Measurements from ENCODE around the gene ELMO3. TPM values are rescaled to one million over a fixed set of nuclear protein-coding genes. Genes with fewer than 3 reads are reported as not detected.

ELMO3 gene
- total RNA-seq, 6 donors from 2014 or later = 17.4 to 26.2 (median 24.4) TPM

GRCh38 chr16:67162506-67163163 is 36.3 kb upstream of the ELMO3 start:
- Histone ChIP-seq H3K4me1 (peaks cover 55 to 75% (median 65%) of the 10 kb centered on the region in 4 donors), H3K27me3 (peaks cover 0 to 27% (median 10%) of the 10 kb centered on the region in 4 donors)

GRCh38 chr16:67163164-67163998 is 35.5 kb upstream of the ELMO3 start:
- ATAC-seq (ENCODE audit: low FRiP score in 2 of 2) = no peak
- peak overlapping the region in 3 of 4 donors; percentile 22 to 45 (median 42) for H3K4me3 ChIP-seq
- H3K4me1 ChIP-seq = peaks cover 50 to 70% (median 61%) of the 10 kb centered on the region in 4 donors
- no peak for TF ChIP-seq EP300 (IDR thresholded peaks at IDR 0.05)
- peak in 1 of 6 experiments; percentile 2 for TF ChIP-seq CTCF (IDR thresholded peaks at IDR 0.05)
- TF ChIP-seq POLR2A (IDR thresholded peaks at IDR 0.05) = no peak
- TF ChIP-seq POLR2AphosphoS5 (IDR thresholded peaks at IDR 0.05) = no peak
- H3K36me3 ChIP-seq = no peaks in the 10 kb centered on the region
- H3K27me3 ChIP-seq = peaks cover 0 to 27% (median 10%) of the 10 kb centered on the region in 4 donors
- H3K27ac ChIP-seq = peak overlapping the region in 1 of 4 donors; percentile 46
- WGBS, 2 donors = 9 to 36% methylated on average over 26 to 43 of the region's 99 CpGs
- no peaks in the 10 kb centered on the region for H3K9me3 ChIP-seq
- peak in 1 of 2 donors; percentile 92 for DNase-seq

More at GRCh38 chr16:67162506-67163163, 36.3 kb upstream of the ELMO3 start:
- no peaks in the 10 kb centered on the region for H3K9me3 ChIP-seq
- WGBS, 2 donors = 45 to 50% methylated on average over 10 to 36 of the region's 44 CpGs
- ATAC-seq (ENCODE audit: low FRiP score in 2 of 2) (no peak), DNase-seq (no peak)
- peak overlapping the region in 3 of 4 donors; percentile 22 to 45 (median 42) for H3K4me3 ChIP-seq
- H3K36me3 ChIP-seq = no peaks in the 10 kb centered on the region
- TF ChIP-seq POLR2A (IDR thresholded peaks at IDR 0.05) = no peak
- TF ChIP-seq EP300 (IDR thresholded peaks at IDR 0.05) = no peak
- TF ChIP-seq CTCF (IDR thresholded peaks at IDR 0.05) = no peak
- TF ChIP-seq POLR2AphosphoS5 (IDR thresholded peaks at IDR 0.05) = no peak
- H3K27ac ChIP-seq = no peak overlapping the region

DNA sequence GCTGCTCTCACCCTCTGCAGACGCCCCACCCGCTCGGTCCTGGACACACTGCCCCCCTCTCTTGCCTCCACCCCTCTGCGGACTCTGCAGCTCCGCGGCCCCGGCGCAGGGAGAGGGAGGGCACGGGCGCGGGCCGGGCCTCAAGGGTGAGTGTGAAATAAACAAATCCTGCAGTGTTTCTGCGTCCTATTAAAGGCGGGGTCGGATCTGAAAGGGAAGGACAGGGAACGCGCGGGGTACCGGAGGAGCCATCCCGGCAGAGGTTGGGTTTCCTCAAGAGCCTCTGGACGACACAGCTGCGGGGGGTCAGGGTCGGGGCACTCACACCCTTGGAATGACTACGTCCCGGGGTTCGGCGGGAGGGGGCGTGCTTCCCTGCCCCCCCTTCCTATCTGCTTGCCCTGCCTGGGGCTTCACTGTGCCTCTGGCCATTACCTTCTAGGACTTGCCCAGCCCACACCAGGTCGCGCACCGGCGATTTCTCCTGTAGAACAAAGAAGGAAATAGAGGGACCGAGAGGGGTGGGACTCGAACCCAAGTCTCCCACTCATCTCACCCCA is 34.9 kb upstream of the ELMO3 start:
- peak in 1 of 2 donors; percentile 88 for DNase-seq
- Histone ChIP-seq H3K36me3 (no peaks in the 10 kb centered on the region), H3K27ac (peak overlapping the region in 2 of 4 donors; percentile 46 to 53), H3K4me3 (peak overlapping the region in 3 of 4 donors; percentile 22 to 45 (median 42)), H3K4me1 (peaks cover 43 to 63% (median 56%) of the 10 kb centered on the region in 4 donors), H3K27me3 (peaks cover 0 to 27% (median 10%) of the 10 kb centered on the region in 4 donors), H3K9me3 (no peaks in the 10 kb centered on the region)
- no peak for ATAC-seq (ENCODE audit: low FRiP score in 2 of 2)
- 1 to 2% methylated on average over 17 to 34 of the region's 34 CpGs for WGBS, 2 donors
- no peak for TF ChIP-seq POLR2AphosphoS5 (IDR thresholded peaks at IDR 0.05)
- TF ChIP-seq POLR2A (IDR thresholded peaks at IDR 0.05) = no peak
- TF ChIP-seq EP300 (IDR thresholded peaks at IDR 0.05) = no peak
- no peak for TF ChIP-seq CTCF (IDR thresholded peaks at IDR 0.05)

DNA sequence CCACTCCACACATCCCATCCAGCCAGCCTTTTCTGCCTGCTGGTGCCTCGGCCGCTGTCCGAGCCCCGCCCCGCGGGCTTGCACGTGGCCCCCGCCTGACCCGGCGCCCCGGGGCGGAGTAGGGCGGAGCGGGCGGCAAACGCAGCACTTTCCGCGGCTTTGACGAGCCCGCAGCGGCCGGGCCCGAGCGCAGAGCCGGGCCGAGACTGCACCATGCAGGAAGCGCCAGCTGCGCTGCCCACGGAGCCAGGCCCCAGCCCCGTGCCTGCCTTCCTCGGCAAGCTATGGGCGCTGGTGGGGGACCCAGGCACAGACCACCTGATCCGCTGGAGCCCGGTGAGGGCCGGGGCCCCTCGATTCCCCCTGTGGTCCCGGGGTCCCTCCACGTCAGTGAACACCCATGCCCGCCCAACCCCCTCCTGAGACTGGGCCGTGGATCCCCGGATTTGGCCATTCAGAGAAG is 34.3 kb upstream of the ELMO3 start, which contains the start of gene HSF4:
Gene HSF4, plus strand, starts transcription at position 147 of the 463 bp plus-strand sequence. Its CDS starts 67 bp downstream, at position 214.
- ATAC-seq (ENCODE audit: low FRiP score in 2 of 2) (peak in 1 of 2 donors; percentile 66), DNase-seq (peak; percentile 78 to 94)
- TF ChIP-seq POLR2A (IDR thresholded peaks at IDR 0.05) (peak in 1 of 4 donors; percentile 69), POLR2AphosphoS5 (IDR thresholded peaks at IDR 0.05) (no peak)
- Histone ChIP-seq H3K27ac (peak within 1 kb of the TSS in 3 of 4 donors; percentile 46 to 54 (median 53)), H3K4me1 (peaks cover 48 to 65% (median 60%) of the 10 kb centered on the region in 4 donors), H3K9me3 (no peaks in the 10 kb centered on the region), H3K4me3 (peak within 1 kb of the TSS in 3 of 4 donors; percentile 22 to 45 (median 42)), H3K27me3 (peaks cover 0 to 27% (median 10%) of the 10 kb centered on the region in 4 donors), H3K36me3 (no peaks in the 10 kb centered on the region)
- WGBS, 2 donors = 0% methylated on average over 1 to 2 of the region's 41 CpGs

Data from upper lobe of left lung (tissue), 6 donors.